ENCODE data around the gene SERINC5. TPM values are rescaled to one million over a fixed set of nuclear protein-coding genes. Genes with fewer than 3 reads are reported as not detected.
"Not testable (repeated sequence)": the region's sequence is repeated elsewhere in the genome, so short reads cannot be mapped to it uniquely, and the experiment has no call there.

SERINC5 gene
- total and polyA plus RNA-seq, 2 donors (not counting 3 experiments of a cell fraction or from before 2014, with no cell fraction given) = 3.2 to 10.1 TPM

DNA sequence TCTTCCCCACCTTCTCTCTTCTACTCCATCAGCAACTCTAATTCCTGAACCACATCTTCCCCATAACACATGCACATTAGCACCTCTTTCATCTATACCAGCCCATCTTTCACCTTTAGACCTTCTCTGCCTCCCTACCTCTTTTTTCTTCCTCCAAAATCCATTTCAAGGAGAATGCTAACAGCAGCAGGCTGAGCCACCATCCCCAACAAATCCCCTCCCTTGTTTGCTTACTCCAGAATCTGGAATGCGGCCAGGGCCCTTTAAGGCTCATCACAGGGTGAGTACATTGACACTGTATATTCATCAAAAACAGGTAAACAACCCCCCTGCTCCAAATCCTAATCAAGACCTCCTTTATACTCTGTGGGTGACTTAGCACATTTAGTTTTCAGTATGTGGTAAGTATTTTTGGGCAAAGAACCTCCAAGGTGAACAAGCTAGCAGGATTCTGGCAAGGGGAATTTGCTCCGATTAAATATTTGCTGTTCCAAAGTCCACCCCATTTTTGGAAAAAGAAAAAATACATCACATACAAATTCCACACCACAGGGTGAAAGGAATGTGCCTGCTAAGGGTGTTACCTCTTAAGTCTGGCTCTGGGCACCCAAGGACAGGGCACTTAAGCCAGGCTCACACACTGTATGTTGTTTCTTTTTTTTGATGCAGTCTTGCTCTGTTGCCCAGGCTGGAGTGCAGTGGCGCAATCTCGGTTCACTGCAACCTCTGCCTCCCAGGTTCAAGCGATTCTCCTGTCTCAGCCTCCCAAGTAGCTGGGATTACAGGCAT lies 71.4 kb downstream of the SERINC5 start:
- intact Hi-C loops (cut with micrococcal nuclease) = no loop called here
- no peaks in the 10 kb centered on the region for H3K4me1 ChIP-seq (ENCODE audit: control insufficient read depth, extremely low read depth, insufficient read depth, low read length)
- no peak overlapping the region for H3K4me2 ChIP-seq (ENCODE audit: insufficient read depth, low read length)
- FAIRE-seq = no peak
- dilution Hi-C loops (cut with MboI; ENCODE audit: extremely low pct_ligation_motif_present, low sequenced_read_pairs) = no loop called here
- BruUV-seq (replicated peaks) = no TSS peak
- no peaks in the 10 kb centered on the region for H3K79me2 ChIP-seq (ENCODE audit: control insufficient read depth, insufficient read depth, low read length)
- ChIA-PET POLR2A (no interaction called here), CTCF (interaction anchor here (1.5 kb wide), 1 partner anchor 9 kb away, joined by 4 read pairs; no protein-coding TSS in a partner anchor)
- no peak overlapping the region for H2AFZ ChIP-seq (ENCODE audit: low read depth, low read length)
- no peak for DNase-seq (ENCODE audit: low read depth, low spot score)
- H3K36me3 ChIP-seq (ENCODE audit: control insufficient read depth in 2 of 2, extremely low read depth in 1 of 2, insufficient read depth in 2 of 2, low read length in 2 of 2) = no peaks in the 10 kb centered on the region
- no peaks in the 10 kb centered on the region for H3K9me3 ChIP-seq (replicated peaks; ENCODE audit: control insufficient read depth, insufficient read depth, low read length)
- no peak overlapping the region for H3K4me3 ChIP-seq (replicated peaks in 1 of 3; ENCODE audit: insufficient read depth in 1 of 3, low read depth in 1 of 3, low read length in 3 of 3)
- TF ChIP-seq GATA2 (IDR thresholded peaks at IDR 0.05; ENCODE audit: insufficient read depth, insufficient read length, low read depth, low read length) = no peak
- no peak for TF ChIP-seq JUN (IDR thresholded peaks at IDR 0.05; ENCODE audit: borderline replicate concordance, insufficient read depth, insufficient read length, low read depth)
- H3K9ac ChIP-seq (replicated peaks; ENCODE audit: extremely low read depth, insufficient read depth, low read length) = no peak overlapping the region
- H4K20me1 ChIP-seq (replicated peaks; ENCODE audit: control insufficient read depth, extremely low read depth, insufficient read depth, low read length) = no peaks in the 10 kb centered on the region
- no peak overlapping the region for H3K27ac ChIP-seq (ENCODE audit: insufficient read depth, low read depth, low read length)
- no peaks in the 10 kb centered on the region for H3K27me3 ChIP-seq (ENCODE audit: control insufficient read depth in 2 of 2, insufficient read depth in 2 of 2, low read length in 2 of 2)
- no peaks in the 10 kb centered on the region for H3K9me1 ChIP-seq (replicated peaks; ENCODE audit: control insufficient read depth, extremely low read depth, insufficient read depth, low read length)

DNA sequence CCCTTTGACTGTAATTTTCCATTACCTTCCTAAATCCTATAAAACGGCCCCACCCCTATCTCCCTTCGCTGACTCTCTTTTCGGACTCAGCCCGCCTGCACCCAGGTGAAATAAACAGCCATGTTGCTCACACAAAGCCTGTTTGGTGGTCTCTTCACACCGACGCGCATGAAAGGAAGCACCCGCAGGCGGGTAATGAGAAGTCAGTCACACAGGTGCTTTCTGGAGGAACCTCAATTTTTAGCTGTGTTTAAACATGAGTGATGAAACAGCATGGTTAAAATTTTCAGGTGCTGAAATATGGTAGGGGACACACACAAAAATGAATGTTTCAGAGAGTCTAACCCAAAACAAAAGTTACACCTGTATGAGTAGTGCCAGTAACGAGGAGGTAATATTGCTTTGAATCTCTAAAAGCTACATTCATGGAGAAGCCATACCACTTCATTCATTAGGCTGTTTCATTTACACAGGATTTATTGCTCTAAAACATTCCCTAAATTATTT lies 72.1 kb downstream of the SERINC5 start:
- intact Hi-C loops (cut with micrococcal nuclease) = not testable (repeated sequence)

More for the DNA sequence above, 72.1 kb downstream of the SERINC5 start:
- DNase-seq (ENCODE audit: low read depth, low spot score); H3K27ac ChIP-seq (ENCODE audit: insufficient read depth, low read depth, low read length); H3K36me3 ChIP-seq (ENCODE audit: control insufficient read depth in 2 of 2, extremely low read depth in 1 of 2, insufficient read depth in 2 of 2, low read length in 2 of 2); H3K79me2 ChIP-seq (ENCODE audit: control insufficient read depth, insufficient read depth, low read length); H4K20me1 ChIP-seq (replicated peaks; ENCODE audit: control insufficient read depth, extremely low read depth, insufficient read depth, low read length); BruUV-seq (replicated peaks); FAIRE-seq; POLR2A ChIA-PET; dilution Hi-C loops (cut with MboI; ENCODE audit: extremely low pct_ligation_motif_present, low sequenced_read_pairs); H3K9ac ChIP-seq (replicated peaks; ENCODE audit: extremely low read depth, insufficient read depth, low read length); H3K9me3 ChIP-seq (replicated peaks; ENCODE audit: control insufficient read depth, insufficient read depth, low read length); H3K4me3 ChIP-seq (replicated peaks in 1 of 3; ENCODE audit: insufficient read depth in 1 of 3, low read depth in 1 of 3, low read length in 3 of 3); H3K27me3 ChIP-seq (ENCODE audit: control insufficient read depth in 2 of 2, insufficient read depth in 2 of 2, low read length in 2 of 2); H3K9me1 ChIP-seq (replicated peaks; ENCODE audit: control insufficient read depth, extremely low read depth, insufficient read depth, low read length); H3K4me1 ChIP-seq (ENCODE audit: control insufficient read depth, extremely low read depth, insufficient read depth, low read length); H3K4me2 ChIP-seq (ENCODE audit: insufficient read depth, low read length); H2AFZ ChIP-seq (ENCODE audit: low read depth, low read length): not testable (repeated sequence)
- CTCF ChIA-PET = interaction anchor here (1.5 kb wide), 1 partner anchor 10 kb away, joined by 4 read pairs; no protein-coding TSS in a partner anchor

All from endothelial cell of umbilical vein (primary cell).